UCSD-AML1 (cell line): ENCODE measurements around the gene STS.
"Not testable (repeated sequence)": the region's sequence is repeated elsewhere in the genome, so short reads cannot be mapped to it uniquely, and the experiment has no call there.

Experiments used
- DNase-seq: peaks from one replicate; lab custom pipeline; 2025; ENCODE audit not compliant: unreplicated experiment; lab: John Stamatoyannopoulos, UW

STS gene

DNA sequence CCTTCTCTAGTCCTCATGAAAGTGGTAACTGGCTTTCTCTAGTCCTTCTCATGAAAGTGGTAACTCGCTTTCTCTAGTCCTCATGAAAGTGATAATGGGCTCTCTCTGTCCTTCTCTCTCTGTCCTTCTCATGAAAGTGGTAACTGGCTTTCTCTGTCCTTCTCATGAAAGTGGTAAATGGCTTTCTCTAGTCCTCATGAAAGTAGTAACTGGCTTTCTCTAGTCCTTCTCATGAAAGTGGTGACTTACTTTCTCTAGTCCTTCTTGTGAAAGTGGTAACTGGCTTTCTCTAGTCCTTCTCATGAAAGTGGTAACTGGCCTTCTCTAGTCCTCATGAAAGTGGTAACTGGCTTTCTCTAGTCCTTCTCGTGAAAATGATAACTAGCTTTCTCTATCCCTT lies 31.3 kb downstream of the STS start:
- DNase-seq, result not testable (repeated sequence)

DNA sequence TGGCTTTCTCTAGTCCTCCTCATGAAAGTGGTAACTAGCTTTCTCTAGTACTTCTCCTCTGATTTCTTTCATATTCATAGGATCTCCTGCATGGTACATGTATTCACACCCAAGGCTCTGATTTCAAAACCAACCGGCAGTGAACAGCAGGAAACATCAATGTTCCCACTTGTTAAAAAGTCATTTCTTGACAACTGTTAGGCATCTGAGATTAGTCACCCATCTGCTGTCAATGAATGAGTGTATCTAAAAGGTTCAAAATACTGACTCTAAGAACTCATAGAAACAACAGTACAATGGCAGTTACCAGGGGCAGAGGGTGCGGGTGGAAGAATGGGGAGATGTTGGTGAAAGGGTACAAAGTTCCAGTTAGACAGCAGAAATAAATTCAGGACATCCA lies 31.9 kb downstream of the STS start:
- DNase-seq, result no peak

DNA sequence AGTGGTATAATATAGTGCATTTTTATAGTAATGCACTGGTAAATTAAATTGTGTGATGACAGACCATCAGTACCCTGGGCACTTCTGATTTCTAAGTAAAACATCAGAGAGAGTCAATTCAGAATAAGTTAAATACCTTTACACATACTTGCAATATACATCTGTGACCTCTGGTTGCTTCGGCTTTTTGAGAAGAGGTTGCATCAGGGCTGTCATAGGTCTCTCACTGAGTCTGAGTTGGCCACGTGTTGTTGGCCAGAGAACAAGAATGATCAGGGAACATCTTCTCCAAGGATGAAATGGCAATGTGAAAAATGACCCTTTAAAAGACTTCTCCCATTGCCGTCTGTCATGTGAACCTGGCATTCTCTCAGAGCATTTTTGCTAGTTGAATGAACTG lies 37.3 kb downstream of the STS start:
- DNase-seq, result no peak

DNA sequence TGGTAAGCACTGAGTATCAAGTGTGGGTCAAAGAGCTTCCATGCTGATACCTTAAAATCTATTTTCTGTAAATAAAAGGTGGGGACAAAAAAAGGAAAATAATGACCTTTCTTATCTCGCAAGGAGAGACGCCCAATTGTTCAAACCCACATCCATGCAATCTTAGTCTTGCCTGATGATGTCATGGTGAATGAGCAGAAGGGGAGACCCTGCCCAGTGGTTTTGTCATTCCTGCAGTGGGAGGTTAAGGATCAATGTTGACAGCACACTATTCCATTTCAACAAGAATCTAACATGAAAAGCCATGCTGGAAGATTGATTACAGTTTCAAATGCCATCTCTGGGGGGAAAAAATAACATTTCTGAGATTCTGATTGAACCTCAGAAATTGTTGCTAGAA lies 41.2 kb downstream of the STS start:
- DNase-seq, result no peak

DNA sequence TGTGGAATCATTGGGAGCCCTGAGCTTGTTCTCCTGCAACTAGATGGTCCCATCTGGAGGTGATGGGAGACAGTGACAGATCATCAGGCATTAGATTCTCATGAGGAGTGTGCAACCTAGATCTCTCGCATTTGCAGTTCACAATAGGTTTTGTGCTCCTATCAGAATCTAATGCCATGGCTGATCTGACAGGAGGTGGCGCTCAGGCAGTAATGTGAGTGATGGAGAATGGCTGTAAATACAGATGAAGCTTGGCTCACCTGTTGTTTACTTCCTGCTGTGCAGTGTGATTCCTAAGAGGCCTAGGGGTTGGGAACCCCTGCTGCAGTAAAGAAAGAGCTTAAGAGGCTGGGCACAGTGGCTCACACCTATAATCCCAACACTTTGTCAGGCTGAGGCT lies 42.6 kb downstream of the STS start:
- no peak for DNase-seq

DNA sequence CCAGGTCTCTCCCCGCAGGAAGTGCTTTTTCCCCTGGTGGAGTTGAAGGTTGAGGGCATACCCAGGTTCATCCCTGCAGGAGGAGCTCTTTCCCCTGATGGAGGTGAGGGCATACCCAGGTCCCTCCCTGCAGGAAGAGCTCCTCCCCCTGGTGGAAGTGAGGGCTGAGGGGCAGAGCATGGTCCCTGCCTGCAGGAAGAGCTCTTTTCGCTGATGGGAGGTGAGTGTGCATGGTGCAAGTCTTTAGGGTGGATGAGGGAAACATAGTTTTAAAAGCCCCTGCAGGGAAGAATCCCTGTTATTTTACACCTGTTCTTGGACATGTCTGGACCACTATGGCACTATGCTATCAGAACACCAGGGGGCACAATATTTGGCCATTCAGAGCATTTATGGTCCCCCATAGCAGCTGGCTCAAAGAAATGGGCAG lies 44.2 kb downstream of the STS start:
- no peak for DNase-seq

DNA sequence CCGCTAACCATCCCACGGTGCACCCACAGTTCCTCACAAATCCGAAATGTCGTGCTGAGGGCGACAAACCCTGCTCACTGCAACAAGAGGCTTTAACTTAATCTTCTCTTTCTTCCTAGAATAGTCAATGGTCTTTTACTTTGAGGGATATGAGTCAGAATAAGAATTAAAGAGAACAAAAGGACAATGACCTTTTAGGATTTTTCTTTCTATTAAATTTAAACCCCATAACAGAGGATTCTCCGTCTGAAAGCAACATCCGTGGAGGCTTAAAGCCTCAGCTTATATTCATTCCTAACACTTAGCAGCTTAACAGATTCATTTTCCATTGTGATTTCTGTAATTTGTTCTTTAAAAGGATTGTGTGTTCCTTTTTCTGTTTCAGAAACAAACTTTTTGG lies 45.4 kb downstream of the STS start:
- no peak for DNase-seq

DNA sequence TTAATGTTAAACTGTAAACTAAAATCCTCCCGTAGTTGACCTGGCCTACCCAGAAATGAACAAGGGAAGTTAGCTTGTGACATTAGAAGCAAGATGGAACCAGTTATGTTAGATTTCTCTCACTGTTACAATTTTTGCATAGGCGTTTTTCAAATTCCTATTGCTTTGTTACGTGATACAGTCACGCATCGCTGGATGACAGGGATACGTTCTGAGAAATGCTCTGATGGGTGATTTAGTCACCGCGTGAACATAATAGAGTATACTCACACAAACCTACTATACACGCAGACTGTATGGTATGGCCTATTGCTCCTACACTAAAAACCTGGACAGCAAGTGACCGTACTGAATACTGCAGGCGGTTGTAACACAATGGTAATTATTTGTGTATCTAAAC lies 47.1 kb downstream of the STS start:
- no peak for DNase-seq
